Stimulated activated CD8-positive, alpha-beta memory T cell treated with anti-CD3 and anti-CD28 coated beads, Interleukin-12 subunit alpha, Interleukin-12 subunit beta, amount 100 ng/mL, for 24 hours (primary cell): ENCODE measurements around the gene IL1RL1.
"Not testable (repeated sequence)": the region's sequence is repeated elsewhere in the genome, so short reads cannot be mapped to it uniquely, and the experiment has no call there.

ENCODE experiments used
- DNase-seq: peaks from one replicate; pipeline ENCODE4 v3.0.0-alpha.2; 2020; ENCODE audit errors: extremely low read depth

IL1RL1 gene

GRCh38 chr2:102291319-102292075 is 19.9 kb upstream of the IL1RL1 start:
- DNase-seq: no peak

- no peak for DNase-seq
Measured at GRCh38 chr2:102294802-102295489, 16.4 kb upstream of the IL1RL1 start.

- no peak for DNase-seq
Measured at GRCh38 chr2:102295566-102295965, 15.8 kb upstream of the IL1RL1 start.

- DNase-seq: no peak
Measured at GRCh38 chr2:102296449-102296848, 14.9 kb upstream of the IL1RL1 start.

GRCh38 chr2:102297891-102298290 is 13.5 kb upstream of the IL1RL1 start:
- no peak for DNase-seq

GRCh38 chr2:102301867-102302362 is 9.4 kb upstream of the IL1RL1 start:
- DNase-seq: no peak

GRCh38 chr2:102302458-102302857 is 8.9 kb upstream of the IL1RL1 start:
- no peak for DNase-seq

GRCh38 chr2:102303589-102303988 is 7.8 kb upstream of the IL1RL1 start:
- DNase-seq: no peak

GRCh38 chr2:102304268-102304667 is 7.1 kb upstream of the IL1RL1 start:
- no peak for DNase-seq

- DNase-seq: no peak
Measured at GRCh38 chr2:102304711-102305611, 6.4 kb upstream of the IL1RL1 start.

- DNase-seq: no peak
Measured at GRCh38 chr2:102306125-102306524, 5.2 kb upstream of the IL1RL1 start.

- DNase-seq: no peak
Measured at GRCh38 chr2:102313025-102313424, 1.7 kb downstream of the IL1RL1 start.

GRCh38 chr2:102313471-102313870 is 2.1 kb downstream of the IL1RL1 start:
- no peak for DNase-seq

GRCh38 chr2:102313950-102314349 is 2.6 kb downstream of the IL1RL1 start:
- DNase-seq: no peak

GRCh38 chr2:102315921-102316320 is 4.6 kb downstream of the IL1RL1 start:
- DNase-seq: no peak

GRCh38 chr2:102317715-102318114 is 6.4 kb downstream of the IL1RL1 start:
- DNase-seq: no peak

- DNase-seq: no peak
Measured at GRCh38 chr2:102318437-102318836, 7.1 kb downstream of the IL1RL1 start.

- no peak for DNase-seq
Measured at GRCh38 chr2:102321941-102322719, 10.8 kb downstream of the IL1RL1 start.

- DNase-seq: not testable (repeated sequence)
Measured at GRCh38 chr2:102324914-102325313, 13.6 kb downstream of the IL1RL1 start.

GRCh38 chr2:102331311-102331980 is 20.1 kb downstream of the IL1RL1 start:
- DNase-seq: no peak

- DNase-seq: no peak
Measured at GRCh38 chr2:102334486-102334885, 23.1 kb downstream of the IL1RL1 start.
